GM12891 (cell line): ENCODE measurements around the gene SPRED2.

Experiments used
- DNase-seq: peaks from one replicate; pipeline ENCODE4 v3.0.0; 2011; ENCODE audit warnings: low spot score; ENCODE audit not compliant: insufficient read length
- FAIRE-seq: peaks from 2 replicates; lab custom pipeline; 2011; peaks lifted over from hg19 to GRCh38; lab: Jason Lieb, UNC
- PAX5 ChIP-seq: IDR thresholded peaks from 2 replicates; pipeline ENCODE4 v1.6.1; 2011; ENCODE audit warnings: low read length, moderate library complexity, mild to moderate bottlenecking; ENCODE audit not compliant: insufficient read depth, severe bottlenecking
- POLR2A ChIP-seq: IDR thresholded peaks from 2 replicates; pipeline ENCODE4 v1.6.1; 2011; ENCODE audit warnings: low read depth, low read length, control low read depth
- POLR2AphosphoS5 ChIP-seq: IDR thresholded peaks from 2 replicates; pipeline ENCODE4 v1.6.1; 2011; ENCODE audit warnings: low read depth, low read length, control low read depth
- POU2F2 ChIP-seq: IDR thresholded peaks from 2 replicates; pipeline ENCODE4 v1.6.1; 2011; ENCODE audit warnings: low read depth, mild to moderate bottlenecking, control low read depth, low read length, moderate library complexity
- SPI1 ChIP-seq: IDR thresholded peaks from 2 replicates; pipeline ENCODE4 v1.6.1; 2011; ENCODE audit warnings: low read depth, low read length, control low read depth
- TAF1 ChIP-seq: IDR thresholded peaks from 2 replicates; pipeline ENCODE4 v1.6.1; 2011; ENCODE audit warnings: low read depth, low read length, control low read depth

SPRED2 gene

GRCh38 chr2:65316072-65316471 is 116.3 kb downstream of the SPRED2 start:
- no peak for FAIRE-seq
- DNase-seq: no peak
- TF ChIP-seq SPI1 (no peak), PAX5 (no peak), POLR2A (no peak), POU2F2 (no peak), TAF1 (no peak), POLR2AphosphoS5 (no peak)

- DNase-seq: no peak
- no peak for FAIRE-seq
- TF ChIP-seq SPI1: no peak
- TF ChIP-seq POU2F2: no peak
- TF ChIP-seq POLR2AphosphoS5: no peak
- no peak for TF ChIP-seq POLR2A
- TF ChIP-seq PAX5: no peak
- no peak for TF ChIP-seq TAF1
Measured at GRCh38 chr2:65314801-65315441, 117.5 kb downstream of the SPRED2 start.

DNA sequence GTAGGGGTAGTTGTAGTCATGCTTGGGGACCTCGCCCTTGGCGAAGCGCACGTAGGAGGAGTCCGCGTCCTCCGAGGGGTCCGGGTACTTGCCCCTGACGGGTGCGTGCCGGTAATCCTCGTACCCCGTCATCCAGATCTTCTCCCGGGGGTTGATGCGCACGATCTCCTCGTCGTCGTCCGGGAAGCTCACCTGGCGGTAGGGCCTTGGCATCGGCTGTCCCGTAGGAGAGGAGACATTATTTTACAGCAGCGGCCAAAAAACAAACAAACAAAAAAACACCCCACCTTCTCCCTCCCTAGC is 118.5 kb downstream of the SPRED2 start:
- DNase-seq (no peak), FAIRE-seq (no peak)
- TF ChIP-seq TAF1 (no peak), SPI1 (no peak), POLR2AphosphoS5 (no peak), POU2F2 (no peak), PAX5 (no peak), POLR2A (no peak)

DNA sequence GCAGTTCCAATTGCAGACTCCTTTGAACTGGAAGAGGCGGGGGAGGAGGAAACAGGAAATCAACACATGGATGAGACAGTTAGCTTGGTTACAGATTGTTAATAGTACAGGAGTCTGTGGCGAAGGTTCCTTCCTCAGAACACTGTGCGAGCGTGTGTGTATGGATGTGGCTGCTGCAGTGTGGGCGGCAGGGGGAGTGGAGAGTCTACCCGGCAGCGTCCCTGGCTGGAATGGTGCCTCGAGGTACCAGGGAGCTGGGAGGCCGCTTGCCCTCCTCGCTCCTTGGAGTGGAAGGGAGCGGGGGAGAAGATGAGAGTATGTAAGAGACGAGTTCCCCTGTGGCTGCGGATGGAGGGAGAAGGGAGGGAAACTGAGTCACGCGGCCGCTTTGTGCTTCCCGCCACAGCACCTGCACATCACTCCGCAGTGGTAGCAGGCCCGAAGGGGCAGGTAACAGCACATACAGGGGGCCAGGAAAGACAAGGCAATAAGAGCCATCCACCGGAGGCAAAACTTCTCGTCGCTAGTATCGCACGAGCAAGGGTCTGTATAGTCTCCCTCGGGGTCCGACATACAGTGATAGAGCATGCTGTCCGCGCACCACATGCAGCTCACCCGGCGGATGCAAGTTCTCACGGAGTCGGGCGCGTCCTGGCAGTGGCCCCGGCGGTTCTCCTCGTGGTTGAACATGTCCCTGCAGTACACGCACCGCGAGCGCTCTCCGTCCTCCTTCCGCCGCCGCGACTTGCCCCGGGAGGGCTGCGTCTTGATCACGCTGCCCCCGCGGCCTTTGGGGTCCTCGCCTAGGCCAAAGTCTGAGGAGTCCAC is 119.1 kb downstream of the SPRED2 start:
- FAIRE-seq (no peak), DNase-seq (no peak)
- TF ChIP-seq POU2F2 (no peak), SPI1 (no peak), POLR2AphosphoS5 (no peak), POLR2A (no peak), TAF1 (no peak), PAX5 (no peak)

DNA sequence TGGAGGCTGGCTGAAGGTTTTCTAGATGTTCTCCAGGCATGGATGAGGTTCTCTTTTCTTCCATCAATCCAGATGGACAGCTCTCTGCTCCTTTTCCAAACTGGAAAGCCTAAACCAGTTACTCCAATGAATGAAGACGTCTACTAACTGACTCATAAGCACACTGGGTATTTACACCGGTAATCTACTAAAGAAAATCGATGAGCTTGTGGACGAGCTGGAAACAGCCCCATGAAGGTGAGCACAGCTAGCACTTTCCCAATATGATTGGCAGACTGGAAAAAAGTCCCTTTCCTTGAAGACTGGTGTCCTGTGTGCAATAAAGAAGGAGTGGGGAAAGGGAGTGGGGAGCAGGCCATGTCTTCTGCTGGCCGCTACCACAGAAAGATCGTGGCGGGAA is 120.8 kb downstream of the SPRED2 start:
- no peak for FAIRE-seq
- TF ChIP-seq PAX5: no peak
- TF ChIP-seq TAF1: no peak

GRCh38 chr2:65311049-65311448 is 121.3 kb downstream of the SPRED2 start:
- DNase-seq: no peak
- TF ChIP-seq TAF1 (no peak), POLR2A (no peak), POU2F2 (no peak), SPI1 (no peak), POLR2AphosphoS5 (no peak), PAX5 (no peak)
- FAIRE-seq: no peak

More for the DNA sequence above, 120.8 kb downstream of the SPRED2 start:
- DNase-seq: no peak

- FAIRE-seq: no peak
- DNase-seq: no peak
- TF ChIP-seq TAF1 (no peak), PAX5 (no peak), POLR2AphosphoS5 (no peak), SPI1 (no peak), POLR2A (no peak), POU2F2 (no peak)
Measured at GRCh38 chr2:65309699-65310098, 122.7 kb downstream of the SPRED2 start.

- TF ChIP-seq POLR2AphosphoS5 (no peak), POU2F2 (no peak), TAF1 (no peak)
- FAIRE-seq (no peak), DNase-seq (no peak)
Measured at GRCh38 chr2:65305934-65306333, 126.5 kb downstream of the SPRED2 start.

- TF ChIP-seq POU2F2 (peak; percentile 88), SPI1 (peak; percentile 26; the same call in 1 of the 2 replicates), POLR2AphosphoS5 (no peak)
- DNase-seq (peak; percentile 74), FAIRE-seq (peak; percentile 85)
Measured at GRCh38 chr2:65300761-65301711, 131.4 kb downstream of the SPRED2 start.

DNA sequence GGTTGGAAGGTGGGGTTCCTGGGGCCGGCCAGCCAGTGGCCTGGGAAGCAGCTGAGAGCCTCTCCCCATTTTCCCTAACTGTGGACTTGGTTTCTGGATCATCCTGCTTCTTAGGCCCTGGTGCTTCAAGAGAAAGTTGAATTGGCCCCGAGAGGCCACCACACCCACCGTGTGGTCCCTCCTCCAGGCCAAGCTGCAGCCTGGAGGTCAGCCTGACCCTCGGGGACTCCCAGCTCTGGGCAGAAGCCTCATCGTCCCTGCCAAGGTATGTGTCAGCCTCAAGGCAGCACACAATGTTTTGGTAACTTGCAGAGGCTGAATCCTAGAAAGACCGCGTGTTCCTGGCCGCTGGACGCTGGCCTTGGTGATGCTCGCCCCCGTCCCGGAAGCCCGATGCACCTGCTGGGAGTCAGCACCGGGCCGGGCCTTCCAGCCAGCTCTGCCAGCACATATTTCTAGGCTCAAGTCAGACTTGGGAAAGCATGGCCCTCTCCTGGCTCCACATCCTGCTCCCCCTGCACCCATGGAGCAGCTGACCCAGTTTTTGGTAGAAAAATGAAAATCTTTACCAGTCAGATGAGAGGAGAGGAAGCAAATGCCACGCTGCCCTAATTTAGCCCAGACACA is 132.2 kb downstream of the SPRED2 start:
- DNase-seq (no peak), FAIRE-seq (no peak)
- TF ChIP-seq POU2F2: no peak
- TF ChIP-seq PAX5: no peak
- TF ChIP-seq POLR2A: no peak
- TF ChIP-seq TAF1: no peak
- no peak for TF ChIP-seq POLR2AphosphoS5
- TF ChIP-seq SPI1: no peak
